Activated T-helper 2 cell treated with anti-CD3 and anti-CD28 coated beads, Interferon-gamma antibody, Interleukin-2, Interleukin-4, amounts not matched to agents 10 μg/mL and 5 μg/mL and 100 μg/mL, durations not matched to agents 14 hours and 24 hours and 36 hours (primary cell): ENCODE results near the gene POU2F1. TPM values are rescaled to one million over a fixed set of nuclear protein-coding genes. Genes with fewer than 3 reads are reported as not detected.

ENCODE experiments used
- DNase-seq: peaks from one replicate; pipeline ENCODE4 v3.0.0; 2021; ENCODE audit warnings: low spot score
- H3K27ac Mint-ChIP-seq: one replicate; pipeline ENCODE4 v1.8.0; 2021; ENCODE audit warnings: mixed read lengths
- H3K27me3 Mint-ChIP-seq: one replicate; pipeline ENCODE4 v1.8.0; 2021; ENCODE audit warnings: low read depth, mixed read lengths
- H3K36me3 Mint-ChIP-seq: one replicate; pipeline ENCODE4 v1.8.0; 2021; ENCODE audit warnings: low read depth, mixed read lengths
- H3K4me1 Mint-ChIP-seq: one replicate; pipeline ENCODE4 v1.8.0; 2021; ENCODE audit warnings: low read depth, mixed read lengths
- H3K4me3 Mint-ChIP-seq: one replicate; pipeline ENCODE4 v1.8.0; 2021; ENCODE audit warnings: low read depth, mild to moderate bottlenecking, moderate library complexity, mixed read lengths
- H3K9me3 Mint-ChIP-seq: one replicate; pipeline ENCODE4 v1.8.0; 2021; ENCODE audit warnings: mixed read lengths
- intact Hi-C: fragments of 100-400 bp; cut with micrococcal nuclease; formaldehyde crosslinking; loops from one replicate; pipeline ENCODE4 v1.15.1; 2023
- total RNA-seq: library from RNA; stranded (reverse); gene quantifications from 2 replicates; pipeline ENCODE4 v1.2.3, GENCODE V29; 2022

The POU2F1 gene
- total RNA-seq, 1 donor from 2014 or later = 21.9 TPM

- no peaks in the 10 kb centered on the region for H3K27me3 Mint-ChIP-seq
- intact Hi-C loops = no loop called here
These were observed 28.3 kb downstream of the POU2F1 start for GRCh38 chr1:167248707-167249642.

GRCh38 chr1:167249702-167250101 is 29.0 kb downstream of the POU2F1 start:
- DNase-seq = no peak
- Mint-ChIP-seq H3K36me3 (peaks cover 2% of the 10 kb centered on the region), H3K4me1 (peaks cover 27% of the 10 kb centered on the region), H3K27me3 (no peaks in the 10 kb centered on the region), H3K27ac (no peak overlapping the region), H3K9me3 (no peaks in the 10 kb centered on the region), H3K4me3 (no peak overlapping the region)
- intact Hi-C loops = no loop called here

More at GRCh38 chr1:167248707-167249642, 28.3 kb downstream of the POU2F1 start:
- Mint-ChIP-seq H3K4me1 (peaks cover 24% of the 10 kb centered on the region), H3K27ac (no peak overlapping the region), H3K36me3 (peaks cover 7% of the 10 kb centered on the region), H3K9me3 (peaks cover 2% of the 10 kb centered on the region), H3K4me3 (no peak overlapping the region)
- no peak for DNase-seq

- DNase-seq = no peak
- intact Hi-C loops = no loop called here
- peaks cover 30% of the 10 kb centered on the region for H3K4me1 Mint-ChIP-seq
- no peak overlapping the region for H3K4me3 Mint-ChIP-seq
- no peak overlapping the region for H3K27ac Mint-ChIP-seq
- H3K9me3 Mint-ChIP-seq = no peaks in the 10 kb centered on the region
- no peaks in the 10 kb centered on the region for H3K27me3 Mint-ChIP-seq
- no peaks in the 10 kb centered on the region for H3K36me3 Mint-ChIP-seq
These were observed 29.8 kb downstream of the POU2F1 start for GRCh38 chr1:167250482-167250881.

- no peaks in the 10 kb centered on the region for H3K36me3 Mint-ChIP-seq
These were observed 30.8 kb downstream of the POU2F1 start for GRCh38 chr1:167251472-167251871.

GRCh38 chr1:167252986-167253385 is 32.3 kb downstream of the POU2F1 start:
- Mint-ChIP-seq H3K4me1 (peaks cover 29% of the 10 kb centered on the region), H3K36me3 (no peaks in the 10 kb centered on the region), H3K27ac (no peak overlapping the region), H3K9me3 (no peaks in the 10 kb centered on the region), H3K4me3 (no peak overlapping the region), H3K27me3 (no peaks in the 10 kb centered on the region)
- no peak for DNase-seq
- intact Hi-C loops = no loop called here

More at GRCh38 chr1:167251472-167251871, 30.8 kb downstream of the POU2F1 start:
- no peak for DNase-seq
- Mint-ChIP-seq H3K4me1 (peaks cover 36% of the 10 kb centered on the region), H3K9me3 (no peaks in the 10 kb centered on the region), H3K27ac (no peak overlapping the region), H3K27me3 (no peaks in the 10 kb centered on the region), H3K4me3 (no peak overlapping the region)
- intact Hi-C loops = no loop called here

GRCh38 chr1:167258858-167259257 is 38.2 kb downstream of the POU2F1 start:
- intact Hi-C loops = no loop called here
- no peak overlapping the region for H3K4me3 Mint-ChIP-seq
- no peak overlapping the region for H3K27ac Mint-ChIP-seq
- H3K27me3 Mint-ChIP-seq = no peaks in the 10 kb centered on the region
- H3K4me1 Mint-ChIP-seq = peaks cover 22% of the 10 kb centered on the region
- no peak for DNase-seq
- H3K36me3 Mint-ChIP-seq = no peaks in the 10 kb centered on the region
- H3K9me3 Mint-ChIP-seq = no peaks in the 10 kb centered on the region

- no peak for DNase-seq
- Mint-ChIP-seq H3K9me3 (no peaks in the 10 kb centered on the region), H3K4me1 (peaks cover 18% of the 10 kb centered on the region), H3K27ac (no peak overlapping the region), H3K27me3 (no peaks in the 10 kb centered on the region), H3K36me3 (no peaks in the 10 kb centered on the region), H3K4me3 (no peak overlapping the region)
- intact Hi-C loops = loop anchor here (10.0 kb wide), 1 partner anchor 82 kb away; no protein-coding TSS in a partner anchor
These were observed 42.1 kb downstream of the POU2F1 start for GRCh38 chr1:167262836-167263235.

GRCh38 chr1:167263344-167263743 is 42.7 kb downstream of the POU2F1 start:
- H3K4me1 Mint-ChIP-seq = peaks cover 21% of the 10 kb centered on the region
- no peaks in the 10 kb centered on the region for H3K36me3 Mint-ChIP-seq
- H3K4me3 Mint-ChIP-seq = no peak overlapping the region
- DNase-seq = no peak
- no peak overlapping the region for H3K27ac Mint-ChIP-seq
- no peaks in the 10 kb centered on the region for H3K27me3 Mint-ChIP-seq
- H3K9me3 Mint-ChIP-seq = no peaks in the 10 kb centered on the region
- intact Hi-C loops = loop anchor here (10.0 kb wide), 1 partner anchor 81 kb away; no protein-coding TSS in a partner anchor

GRCh38 chr1:167263819-167264464 is 43.3 kb downstream of the POU2F1 start:
- H3K27ac Mint-ChIP-seq = no peak overlapping the region
- intact Hi-C loops = loop anchor here (10.0 kb wide), 1 partner anchor 81 kb away; no protein-coding TSS in a partner anchor
- no peak overlapping the region for H3K4me3 Mint-ChIP-seq
- no peaks in the 10 kb centered on the region for H3K9me3 Mint-ChIP-seq
- H3K4me1 Mint-ChIP-seq = peaks cover 24% of the 10 kb centered on the region
- H3K27me3 Mint-ChIP-seq = no peaks in the 10 kb centered on the region
- no peaks in the 10 kb centered on the region for H3K36me3 Mint-ChIP-seq
- no peak for DNase-seq

GRCh38 chr1:167266965-167267364 is 46.3 kb downstream of the POU2F1 start:
- Mint-ChIP-seq H3K27ac (no peak overlapping the region), H3K4me1 (peaks cover 19% of the 10 kb centered on the region), H3K36me3 (no peaks in the 10 kb centered on the region), H3K27me3 (no peaks in the 10 kb centered on the region), H3K9me3 (no peaks in the 10 kb centered on the region), H3K4me3 (no peak overlapping the region)
- intact Hi-C loops = loop anchor here (5.0 to 10.0 kb wide), 3 partner anchors 78 to 200 kb away; no protein-coding TSS in a partner anchor
- no peak for DNase-seq

GRCh38 chr1:167268347-167268787 is 47.7 kb downstream of the POU2F1 start:
- H3K4me1 Mint-ChIP-seq = peaks cover 25% of the 10 kb centered on the region
- no peak overlapping the region for H3K4me3 Mint-ChIP-seq
- H3K36me3 Mint-ChIP-seq = no peaks in the 10 kb centered on the region
- no peaks in the 10 kb centered on the region for H3K27me3 Mint-ChIP-seq
- H3K9me3 Mint-ChIP-seq = no peaks in the 10 kb centered on the region
- no peak overlapping the region for H3K27ac Mint-ChIP-seq
- intact Hi-C loops = loop anchor here (1.0 to 10.0 kb wide), 6 partner anchors 46 to 264 kb away; no protein-coding TSS in a partner anchor
- DNase-seq = no peak

- DNase-seq = no peak
- Mint-ChIP-seq H3K4me3 (no peak overlapping the region), H3K9me3 (no peaks in the 10 kb centered on the region), H3K4me1 (peaks cover 25% of the 10 kb centered on the region), H3K36me3 (no peaks in the 10 kb centered on the region), H3K27me3 (no peaks in the 10 kb centered on the region), H3K27ac (no peak overlapping the region)
- intact Hi-C loops = no loop called here
These were observed 49.8 kb downstream of the POU2F1 start for GRCh38 chr1:167270349-167271092.
